T-cell (primary cell): ENCODE data around the gene WDR70. TPM values are rescaled to one million over a fixed set of nuclear protein-coding genes. Genes with fewer than 3 reads are reported as not detected.

Experiments used
- ATAC-seq, 4 experiments: fragments of 200-7000 bp in 3 of 4; fragments of 150-1000 bp in 1 of 4; cut with Tn5 transposase; replicated peaks in 1 of 4; 1 replicate in 3 of 4; 2 replicates in 1 of 4; pipeline ENCODE4 v1.10.0; 2021; ENCODE audit warnings: moderate library complexity in 3 of 4, mild to moderate bottlenecking in 2 of 4, moderate number of reproducible peaks in 1 of 4
- CTCF ChIA-PET, 2 donors: fragments of 300-600 bp; sonication (Branson Sonifier 250); formaldehyde crosslinking; loops; one replicate each; lab custom pipeline; 2022; ENCODE audit warnings: antibody characterized with exemption in 2 of 2; lab: Charles Lee
- POLR2A ChIA-PET, 2 donors: fragments of 300-600 bp; sonication (Branson Sonifier 250); formaldehyde crosslinking; loops; one replicate each; lab custom pipeline; 2022; ENCODE audit warnings: antibody characterized with exemption in 2 of 2; lab: Charles Lee
- DNase-seq, 35 experiments: peaks; one replicate each; pipeline versions ENCODE4 v3.0.0 to v3.0.0-alpha.2; 2013 to 2023
- H3K27ac ChIP-seq: one replicate; pipeline ENCODE4 v1.5.1; 2013; ENCODE audit warnings: low read length
- H3K27me3 ChIP-seq, 2 experiments: replicated peaks in 1 of 2; 1 replicate in 1 of 2; 2 replicates in 1 of 2; pipeline versions ENCODE4 v1.6.1 to v1.7.0; 2013; ENCODE audit warnings: low read length in 1 of 2, mixed read lengths in 1 of 2; ENCODE audit not compliant: control insufficient read depth in 2 of 2, insufficient read depth in 2 of 2; ENCODE audit errors: extremely low read depth in 1 of 2
- H3K36me3 ChIP-seq, 2 donors: 1 replicate in 1 of 2; 2 replicates in 1 of 2; pipeline versions ENCODE4 v1.6.1 to v1.7.0; 2013; ENCODE audit warnings: low read length in 1 of 2; ENCODE audit not compliant: control insufficient read depth in 2 of 2, insufficient read depth in 1 of 2; ENCODE audit errors: extremely low read depth in 1 of 2
- H3K4me1 ChIP-seq, 2 experiments: 1 replicate in 1 of 2; 2 replicates in 1 of 2; pipeline versions ENCODE4 v1.6.1 to v1.7.0; 2013; ENCODE audit warnings: low read length in 2 of 2, mixed read lengths in 1 of 2; ENCODE audit not compliant: insufficient read depth in 2 of 2, control insufficient read depth in 1 of 2; ENCODE audit errors: extremely low read depth in 1 of 2
- H3K4me3 ChIP-seq, 2 donors: 1 replicate in 1 of 2; 2 replicates in 1 of 2; pipeline versions ENCODE4 v1.5.1 to v1.7.0; 2013; ENCODE audit warnings: mild to moderate bottlenecking in 2 of 2, low read length in 1 of 2, moderate library complexity in 1 of 2; ENCODE audit not compliant: control insufficient read depth in 1 of 2; ENCODE audit errors: extremely low read depth in 1 of 2
- H3K9me3 ChIP-seq: 2 replicates; pipeline ENCODE4 v1.7.0; 2013
- H3K27ac Mint-ChIP-seq, 2 donors: one replicate each; pipeline ENCODE4 v1.8.0; 2020 to 2021; ENCODE audit warnings: mild to moderate bottlenecking in 2 of 2, mixed read lengths in 2 of 2
- H3K27me3 Mint-ChIP-seq, 2 donors: one replicate each; pipeline ENCODE4 v1.8.0; 2021 to 2022; ENCODE audit warnings: mixed read lengths in 2 of 2
- H3K36me3 Mint-ChIP-seq: one replicate; pipeline ENCODE4 v1.8.0; 2021; ENCODE audit warnings: mixed read lengths
- H3K4me1 Mint-ChIP-seq, 3 donors: one replicate each; pipeline ENCODE4 v1.8.0; 2020 to 2022; ENCODE audit warnings: mixed read lengths in 3 of 3, mild to moderate bottlenecking in 1 of 3
- H3K4me3 Mint-ChIP-seq, 3 donors: one replicate each; pipeline ENCODE4 v1.8.0; 2020 to 2022; ENCODE audit warnings: mild to moderate bottlenecking in 3 of 3, mixed read lengths in 3 of 3, moderate library complexity in 3 of 3
- H3K9me3 Mint-ChIP-seq, 3 donors: one replicate each; pipeline ENCODE4 v1.8.0; 2020 to 2022; ENCODE audit warnings: mixed read lengths in 3 of 3
- WGBS: methylation state at CpG from one replicate; pipeline ENCODE4 v1.1.5; 2013; ENCODE audit warnings: missing lambda C conversion rate; ENCODE audit not compliant: insufficient coverage; 5-methylcytosine and 5-hydroxymethylcytosine counted together
- total RNA-seq, 35 experiments: library from RNA in 6 of 35; stranded (reverse) in 6 of 35; fragments of 120-200 nt in 1 of 35; gene quantifications; one replicate each; pipeline versions ENCODE4 v1.2.1 to v1.2.4 and lab custom pipeline; 2013 to 2026

Gene WDR70
- total RNA-seq, 5 donors from 2014 or later (not counting 1 experiment from before 2014, with no cell fraction given), result 30.1 to 44.6 (median 37.5) TPM

DNA sequence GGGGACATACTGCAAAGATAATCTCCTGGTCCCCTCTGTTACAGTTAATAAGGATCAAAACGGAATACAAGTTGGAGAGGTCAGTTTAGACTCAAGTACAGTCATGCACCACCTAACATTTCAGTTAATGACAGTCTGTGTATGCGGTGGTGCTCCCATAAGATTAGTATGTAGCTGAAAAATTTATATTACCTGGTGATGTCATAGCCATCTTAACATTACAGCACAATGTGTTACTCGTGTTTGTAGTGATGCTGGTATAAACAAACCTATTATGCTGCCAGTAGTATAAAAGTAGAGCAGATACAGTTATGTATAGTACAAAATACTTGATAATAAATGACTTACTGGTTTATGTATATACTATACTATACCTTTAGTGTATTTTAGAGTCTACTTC, 252.8 kb downstream of the WDR70 start:
- POLR2A ChIA-PET, result interaction anchor here in 1 of 2 donors (0.6 kb wide), 1 partner anchor 118 kb away, joined by 3 read pairs; no protein-coding TSS in a partner anchor
- Histone ChIP-seq H3K4me1 (no peaks in the 10 kb centered on the region), H3K27me3 (no peaks in the 10 kb centered on the region), H3K27ac (no peak overlapping the region), H3K4me3 (no peak overlapping the region), H3K9me3 (peaks cover 6% of the 10 kb centered on the region), H3K36me3 (peaks cover 0 to 9% of the 10 kb centered on the region in 2 donors)
- ATAC-seq, result no peak
- Mint-ChIP-seq H3K27ac (no peak overlapping the region), H3K4me3 (no peak overlapping the region), H3K36me3 (peaks cover 67% of the 10 kb centered on the region), H3K4me1 (peaks cover 0 to 2% (median 0%) of the 10 kb centered on the region in 3 donors), H3K9me3 (peaks cover 19 to 31% (median 25%) of the 10 kb centered on the region in 3 donors), H3K27me3 (no peaks in the 10 kb centered on the region)
- CTCF ChIA-PET, result no interaction called here
- no peak for DNase-seq
- no CpG with 5 or more reads among the region's 3 CpGs for WGBS

- ATAC-seq (no peak), DNase-seq (no peak)
- Mint-ChIP-seq H3K27me3 (no peaks in the 10 kb centered on the region), H3K36me3 (peaks cover 39% of the 10 kb centered on the region), H3K4me3 (no peak overlapping the region), H3K9me3 (peaks cover 0 to 4% (median 3%) of the 10 kb centered on the region in 3 donors), H3K27ac (no peak overlapping the region), H3K4me1 (peaks cover 0 to 4% (median 0%) of the 10 kb centered on the region in 3 donors)
- ChIA-PET CTCF (no interaction called here), POLR2A (no interaction called here)
- Histone ChIP-seq H3K36me3 (no peaks in the 10 kb centered on the region), H3K27me3 (no peaks in the 10 kb centered on the region), H3K9me3 (no peaks in the 10 kb centered on the region), H3K4me3 (no peak overlapping the region), H3K4me1 (no peaks in the 10 kb centered on the region), H3K27ac (no peak overlapping the region)
- WGBS, result 93% methylated on average over 2 of the region's 7 CpGs
Measured at GRCh38 chr5:37637165-37637845, 258.2 kb downstream of the WDR70 start.

DNA sequence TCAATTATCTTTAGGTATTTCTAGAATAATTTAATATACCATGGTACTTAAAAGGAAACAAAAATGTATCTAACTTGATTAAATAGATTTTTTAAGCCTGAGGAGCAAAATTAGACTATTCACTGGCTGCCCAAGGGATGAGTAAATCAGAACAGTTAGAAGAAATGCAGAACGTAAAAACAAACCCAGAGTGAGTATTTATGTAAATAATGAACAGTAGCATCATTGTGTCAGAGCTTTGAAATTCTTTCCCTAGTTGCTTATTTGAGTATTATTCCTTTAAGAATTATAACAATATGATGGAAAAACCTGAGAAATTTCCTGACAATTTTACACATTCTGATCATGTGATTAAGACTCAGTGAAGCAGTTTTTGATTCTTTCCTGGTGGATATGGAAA, 259.8 kb downstream of the WDR70 start:
- no peak overlapping the region for H3K4me3 Mint-ChIP-seq
- peaks cover 48% of the 10 kb centered on the region for H3K36me3 Mint-ChIP-seq
- no peaks in the 10 kb centered on the region for H3K27me3 ChIP-seq
- peaks cover 0 to 4% (median 4%) of the 10 kb centered on the region in 3 donors for H3K4me1 Mint-ChIP-seq
- H3K9me3 Mint-ChIP-seq, result peaks cover 8 to 11% (median 9%) of the 10 kb centered on the region in 3 donors
- no CpG with 5 or more reads among the region's 1 CpG for WGBS
- ChIA-PET CTCF (no interaction called here), POLR2A (no interaction called here)
- DNase-seq, result no peak
- H3K9me3 ChIP-seq, result no peaks in the 10 kb centered on the region
- no peaks in the 10 kb centered on the region for H3K27me3 Mint-ChIP-seq
- no peak overlapping the region for H3K27ac ChIP-seq
- no peaks in the 10 kb centered on the region for H3K36me3 ChIP-seq
- no peak overlapping the region for H3K27ac Mint-ChIP-seq
- H3K4me3 ChIP-seq, result no peak overlapping the region
- H3K4me1 ChIP-seq, result no peaks in the 10 kb centered on the region
- ATAC-seq, result no peak

DNA sequence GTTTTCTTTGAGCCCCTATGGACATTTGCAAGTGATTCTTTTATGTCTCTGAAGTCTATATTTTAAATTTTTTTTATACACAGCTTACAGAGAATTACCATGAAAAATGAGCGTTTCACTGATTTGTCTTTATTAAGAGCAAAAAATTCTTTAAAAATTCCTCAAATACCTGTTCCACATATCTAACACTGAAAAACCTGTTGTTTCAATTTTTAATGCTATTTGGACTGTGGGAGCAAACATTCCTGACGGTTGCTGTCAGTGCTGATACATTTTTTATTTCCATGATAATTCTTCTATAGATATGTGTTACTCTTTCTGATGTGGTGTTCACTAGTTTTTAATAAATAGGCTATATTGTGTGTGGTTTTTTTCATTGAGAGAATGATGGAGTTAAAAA, 261.0 kb downstream of the WDR70 start:
- no peak overlapping the region for H3K27ac ChIP-seq
- peaks cover 52% of the 10 kb centered on the region for H3K36me3 Mint-ChIP-seq
- H3K27ac Mint-ChIP-seq, result no peak overlapping the region
- CTCF ChIA-PET, result no interaction called here
- peaks cover 2% of the 10 kb centered on the region for H3K9me3 ChIP-seq
- H3K27me3 ChIP-seq, result no peaks in the 10 kb centered on the region
- H3K27me3 Mint-ChIP-seq, result no peaks in the 10 kb centered on the region
- H3K4me3 Mint-ChIP-seq, result no peak overlapping the region
- H3K36me3 ChIP-seq, result no peaks in the 10 kb centered on the region
- peaks cover 15 to 20% (median 20%) of the 10 kb centered on the region in 3 donors for H3K9me3 Mint-ChIP-seq
- DNase-seq (no peak), ATAC-seq (no peak)
- no peaks in the 10 kb centered on the region for H3K4me1 ChIP-seq
- H3K4me1 Mint-ChIP-seq, result peaks cover 0 to 10% (median 2%) of the 10 kb centered on the region in 3 donors
- no CpG with 5 or more reads among the region's 2 CpGs for WGBS
- no peak overlapping the region for H3K4me3 ChIP-seq
- POLR2A ChIA-PET, result no interaction called here

GRCh38 chr5:37641933-37642332, 262.8 kb downstream of the WDR70 start:
- Mint-ChIP-seq H3K9me3 (peaks cover 16 to 33% (median 26%) of the 10 kb centered on the region in 3 donors), H3K36me3 (peaks cover 54% of the 10 kb centered on the region)
- CTCF ChIA-PET, result no interaction called here

DNA sequence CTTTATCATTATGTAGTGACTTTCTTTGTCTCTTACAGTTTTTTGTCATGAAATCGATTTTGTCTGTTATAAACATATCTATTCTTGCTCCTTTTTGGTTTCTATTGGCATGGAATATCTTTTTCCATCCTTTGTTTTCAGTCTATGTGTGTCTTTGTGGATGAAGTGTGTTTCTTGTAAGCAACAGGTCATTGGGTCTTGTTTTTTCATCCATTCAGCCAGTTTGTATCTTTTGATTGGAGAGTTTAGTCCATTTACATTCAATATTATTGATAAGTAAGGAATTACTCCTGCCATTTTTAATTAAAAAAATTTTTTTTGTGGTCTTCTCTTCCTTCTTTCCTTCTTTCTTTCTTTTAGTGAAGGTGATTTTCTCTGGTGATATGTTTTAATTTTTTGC, 266.6 kb downstream of the WDR70 start:
- H3K27ac Mint-ChIP-seq, result no peak overlapping the region
- peaks cover 20 to 46% (median 31%) of the 10 kb centered on the region in 3 donors for H3K9me3 Mint-ChIP-seq
- POLR2A ChIA-PET, result no interaction called here
- H3K36me3 Mint-ChIP-seq, result peaks cover 69% of the 10 kb centered on the region
- H3K27ac ChIP-seq, result no peak overlapping the region
- CTCF ChIA-PET, result interaction anchor here in 1 of 2 donors (1.0 kb wide), 1 partner anchor 19 kb away, joined by 3 read pairs; no protein-coding TSS in a partner anchor
- no peak overlapping the region for H3K4me3 ChIP-seq
- no peaks in the 10 kb centered on the region for H3K4me1 ChIP-seq
- H3K9me3 ChIP-seq, result peaks cover 10% of the 10 kb centered on the region
- DNase-seq (no peak), ATAC-seq (no peak)
- peaks cover 0 to 3% of the 10 kb centered on the region in 2 donors for H3K36me3 ChIP-seq
- no CpG with 5 or more reads among the region's 1 CpG for WGBS
- no peaks in the 10 kb centered on the region for H3K27me3 ChIP-seq
- H3K4me1 Mint-ChIP-seq, result peaks cover 0 to 10% (median 0%) of the 10 kb centered on the region in 3 donors
- H3K27me3 Mint-ChIP-seq, result no peaks in the 10 kb centered on the region
- H3K4me3 Mint-ChIP-seq, result no peak overlapping the region

More at GRCh38 chr5:37641933-37642332, 262.8 kb downstream of the WDR70 start:
- no CpG with 5 or more reads among the region's 1 CpG for WGBS
- POLR2A ChIA-PET, result no interaction called here
- Mint-ChIP-seq H3K4me3 (no peak overlapping the region), H3K27me3 (no peaks in the 10 kb centered on the region), H3K4me1 (peaks cover 0 to 10% (median 2%) of the 10 kb centered on the region in 3 donors), H3K27ac (no peak overlapping the region)
- no peaks in the 10 kb centered on the region for H3K27me3 ChIP-seq
- DNase-seq (no peak), ATAC-seq (no peak)
- no peak overlapping the region for H3K27ac ChIP-seq
- H3K4me1 ChIP-seq, result no peaks in the 10 kb centered on the region
- no peaks in the 10 kb centered on the region for H3K36me3 ChIP-seq
- H3K9me3 ChIP-seq, result peaks cover 6% of the 10 kb centered on the region
- no peak overlapping the region for H3K4me3 ChIP-seq
